Body of pancreas (tissue), 4 donors: Measurements from ENCODE around the gene FAS.

Source experiments
- POLR2A ChIP-seq, 3 donors: fragments of 450-650 bp; IDR thresholded peaks; one replicate each; pipeline ENCODE4 v1.6.1; 2016; ENCODE audit warnings: antibody characterized with exemption in 3 of 3, mild to moderate bottlenecking in 2 of 3
- TF ChIP-seq, protein P1 (sequence below), 7 experiments: fragments of 450-650 bp in 4 of 7; fragments of 200-600 bp in 3 of 7; sonication (generic) in 3 of 7; IDR thresholded peaks; one replicate each; pipeline ENCODE4 v1.5.1; 2016 to 2019; ENCODE audit warnings: antibody characterized with exemption in 7 of 7

DNA sequence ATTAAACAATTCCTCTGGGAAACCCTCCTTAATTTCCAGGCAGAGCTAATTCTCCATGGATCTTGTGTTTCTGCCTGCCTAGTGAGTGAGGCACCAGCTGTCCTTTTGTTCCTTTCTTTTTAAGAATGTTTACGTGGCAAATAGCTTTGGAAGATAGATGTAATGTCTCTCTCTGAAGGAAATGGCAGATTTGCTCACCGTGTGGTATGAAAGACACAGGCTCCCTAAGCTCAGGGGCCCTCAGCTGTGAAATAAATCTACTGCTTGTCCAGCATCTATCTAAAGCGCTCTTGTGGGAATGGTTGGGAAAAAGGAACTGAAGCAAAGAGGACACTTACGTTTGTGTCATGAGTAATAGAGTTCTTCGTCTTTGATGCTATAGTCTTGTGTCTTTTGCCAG lies 64.6 kb downstream of the FAS start:
- TF ChIP-seq, protein P1, sequence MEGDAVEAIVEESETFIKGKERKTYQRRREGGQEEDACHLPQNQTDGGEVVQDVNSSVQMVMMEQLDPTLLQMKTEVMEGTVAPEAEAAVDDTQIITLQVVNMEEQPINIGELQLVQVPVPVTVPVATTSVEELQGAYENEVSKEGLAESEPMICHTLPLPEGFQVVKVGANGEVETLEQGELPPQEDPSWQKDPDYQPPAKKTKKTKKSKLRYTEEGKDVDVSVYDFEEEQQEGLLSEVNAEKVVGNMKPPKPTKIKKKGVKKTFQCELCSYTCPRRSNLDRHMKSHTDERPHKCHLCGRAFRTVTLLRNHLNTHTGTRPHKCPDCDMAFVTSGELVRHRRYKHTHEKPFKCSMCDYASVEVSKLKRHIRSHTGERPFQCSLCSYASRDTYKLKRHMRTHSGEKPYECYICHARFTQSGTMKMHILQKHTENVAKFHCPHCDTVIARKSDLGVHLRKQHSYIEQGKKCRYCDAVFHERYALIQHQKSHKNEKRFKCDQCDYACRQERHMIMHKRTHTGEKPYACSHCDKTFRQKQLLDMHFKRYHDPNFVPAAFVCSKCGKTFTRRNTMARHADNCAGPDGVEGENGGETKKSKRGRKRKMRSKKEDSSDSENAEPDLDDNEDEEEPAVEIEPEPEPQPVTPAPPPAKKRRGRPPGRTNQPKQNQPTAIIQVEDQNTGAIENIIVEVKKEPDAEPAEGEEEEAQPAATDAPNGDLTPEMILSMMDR (IDR thresholded peaks at IDR 0.05), result no peak
- no peak for TF ChIP-seq POLR2A (IDR thresholded peaks at IDR 0.05)
